GM23248 (cell line): ENCODE data around the gene ARIH2.

Experiments used
- EZH2 ChIP-seq: fragments of 200-600 bp; sonication (generic); IDR thresholded peaks from 2 replicates; pipeline ENCODE4 v1.6.1; 2018; ENCODE audit warnings: antibody characterized with exemption, mild to moderate bottlenecking; ENCODE audit not compliant: insufficient read depth, poor library complexity, severe bottlenecking
- EZH2phosphoT487 ChIP-seq: fragments of 200-600 bp; sonication (generic); IDR thresholded peaks from 2 replicates; pipeline ENCODE4 v1.6.1; 2018; ENCODE audit warnings: antibody characterized with exemption, moderate library complexity, mild to moderate bottlenecking, low read depth; ENCODE audit not compliant: insufficient read depth

- no peak for TF ChIP-seq EZH2
- TF ChIP-seq EZH2phosphoT487, result no peak
Measured at GRCh38 chr3:48934333-48934991, 15.8 kb downstream of the ARIH2 start.
